ENCODE measurements around the gene FKBP10.
"Not testable (repeated sequence)": the region's sequence is repeated elsewhere in the genome, so short reads cannot be mapped to it uniquely, and the experiment has no call there.

The FKBP10 gene

GRCh38 chr17:41825175-41825845 is 12.5 kb downstream of the FKBP10 start:
- H3K4me3 ChIP-seq (ENCODE audit: control insufficient read depth, low read depth, low read length), result no peak overlapping the region
- DNase-seq (ENCODE audit: low read depth), result no peak
- no peak for TF ChIP-seq CTCF (conservative IDR thresholded peaks at IDR 0.05; ENCODE audit: control insufficient read depth, insufficient read depth, low read depth, low read length)

- not testable (repeated sequence) for H3K4me3 ChIP-seq (ENCODE audit: control insufficient read depth, low read depth, low read length); DNase-seq (ENCODE audit: low read depth)
Measured at GRCh38 chr17:41829961-41830360, 17.2 kb downstream of the FKBP10 start.

GRCh38 chr17:41835214-41835799 is 22.5 kb downstream of the FKBP10 start:
- peak overlapping the region; percentile 71 for H3K4me3 ChIP-seq (ENCODE audit: control insufficient read depth, low read depth, low read length)
- no peak for DNase-seq (ENCODE audit: low read depth)

GRCh38 chr17:41835800-41836549 is 23.2 kb downstream of the FKBP10 start, which contains the start of gene NT5C3B:
TSS of gene NT5C3B (minus strand) at chr17:41836232. CDS start at chr17:41836193, 39 bp downstream.
- peak within 1 kb of the TSS; percentile 71 for H3K4me3 ChIP-seq (ENCODE audit: control insufficient read depth, low read depth, low read length)
- peak; percentile 17 for DNase-seq (ENCODE audit: low read depth)
- no peak for TF ChIP-seq CTCF (conservative IDR thresholded peaks at IDR 0.05; ENCODE audit: control insufficient read depth, insufficient read depth, low read depth, low read length)

More at GRCh38 chr17:41835214-41835799, 22.5 kb downstream of the FKBP10 start:
- no peak for TF ChIP-seq CTCF (conservative IDR thresholded peaks at IDR 0.05; ENCODE audit: control insufficient read depth, insufficient read depth, low read depth, low read length)

- peak overlapping the region; percentile 71 for H3K4me3 ChIP-seq (ENCODE audit: control insufficient read depth, low read depth, low read length)
- no peak for TF ChIP-seq CTCF (conservative IDR thresholded peaks at IDR 0.05; ENCODE audit: control insufficient read depth, insufficient read depth, low read depth, low read length)
- no peak for DNase-seq (ENCODE audit: low read depth)
Measured at GRCh38 chr17:41836550-41837196, 23.9 kb downstream of the FKBP10 start.

- DNase-seq (ENCODE audit: low read depth), result no peak
- no peak within 1 kb of the TSS for H3K4me3 ChIP-seq (ENCODE audit: control insufficient read depth, low read depth, low read length)
- no peak for TF ChIP-seq CTCF (conservative IDR thresholded peaks at IDR 0.05; ENCODE audit: control insufficient read depth, insufficient read depth, low read depth, low read length)
Measured at GRCh38 chr17:41837761-41838538, 25.1 kb downstream of the FKBP10 start, which contains the start of gene KLHL10. TSS of gene KLHL10 (plus strand) at chr17:41837825. CDS start at chr17:41837933, 108 bp downstream.

- DNase-seq (ENCODE audit: low read depth), result not testable (repeated sequence)
Measured at GRCh38 chr17:41839448-41839847, 26.6 kb downstream of the FKBP10 start.

GRCh38 chr17:41840781-41841180 is 28.0 kb downstream of the FKBP10 start:
- H3K4me3 ChIP-seq (ENCODE audit: control insufficient read depth, low read depth, low read length); DNase-seq (ENCODE audit: low read depth): not testable (repeated sequence)

More at GRCh38 chr17:41839448-41839847, 26.6 kb downstream of the FKBP10 start:
- not testable (repeated sequence) for H3K4me3 ChIP-seq (ENCODE audit: control insufficient read depth, low read depth, low read length)

Measured in fibroblast of mammary gland (primary cell).